Activated CD8-positive, alpha-beta memory T cell treated with anti-CD3 and anti-CD28 coated beads for 4 hours (primary cell): ENCODE data around the gene CRADD.

ENCODE experiments used
- DNase-seq, 2 donors: peaks; one replicate each; pipeline ENCODE4 v3.0.0-alpha.2; 2020; ENCODE audit warnings: low read depth in 2 of 2

CRADD gene

DNA sequence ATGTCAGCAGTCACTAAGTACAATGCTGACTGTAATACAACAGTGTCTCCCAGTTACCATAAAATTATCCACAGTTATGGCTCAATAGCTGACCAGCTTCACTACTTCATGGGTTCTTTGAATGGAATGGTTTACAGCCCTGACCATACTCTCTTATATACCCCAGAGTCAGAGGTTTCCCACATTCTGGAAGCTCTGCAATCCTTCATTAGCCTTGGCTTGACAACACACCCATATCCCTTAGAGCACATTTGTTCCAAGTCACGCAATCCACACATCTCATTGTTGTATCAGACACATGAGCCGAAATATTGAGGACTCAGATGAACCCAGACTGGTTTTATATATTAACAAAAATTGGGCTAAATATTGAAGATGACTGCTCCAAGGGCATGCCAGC is 261.8 kb downstream of the CRADD start:
- DNase-seq = no peak

DNA sequence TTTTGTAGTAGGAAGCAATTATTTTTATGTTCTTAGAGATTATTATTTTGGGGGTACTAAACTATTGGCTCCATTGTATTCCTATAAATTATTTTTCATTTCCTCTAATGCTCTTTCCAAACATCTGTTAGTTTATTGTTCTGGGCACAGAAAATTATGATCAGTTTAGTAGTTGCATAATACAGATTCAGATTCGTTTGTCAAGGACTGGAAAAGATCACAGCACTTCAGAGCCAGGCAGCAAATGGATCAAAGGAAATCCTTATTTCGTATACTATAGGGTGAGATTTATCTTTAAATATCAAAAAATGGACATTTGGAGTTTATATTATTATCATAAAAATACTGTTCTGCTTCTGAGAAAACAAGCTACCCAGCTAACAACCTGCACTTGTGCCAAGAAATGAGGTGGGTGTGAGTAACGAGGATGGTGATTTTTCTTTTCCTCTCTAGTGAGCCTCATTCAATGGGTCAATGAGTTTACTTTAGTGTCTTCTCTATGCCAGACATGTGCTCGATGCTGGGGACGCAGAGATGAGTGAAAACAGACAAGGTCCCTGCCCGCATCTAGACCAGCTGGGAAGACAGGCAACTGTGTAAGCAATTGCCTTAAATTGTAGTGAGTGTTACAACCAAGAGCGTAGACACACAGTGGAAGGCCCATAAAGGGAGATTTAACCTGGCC is 262.6 kb downstream of the CRADD start:
- no peak for DNase-seq

DNA sequence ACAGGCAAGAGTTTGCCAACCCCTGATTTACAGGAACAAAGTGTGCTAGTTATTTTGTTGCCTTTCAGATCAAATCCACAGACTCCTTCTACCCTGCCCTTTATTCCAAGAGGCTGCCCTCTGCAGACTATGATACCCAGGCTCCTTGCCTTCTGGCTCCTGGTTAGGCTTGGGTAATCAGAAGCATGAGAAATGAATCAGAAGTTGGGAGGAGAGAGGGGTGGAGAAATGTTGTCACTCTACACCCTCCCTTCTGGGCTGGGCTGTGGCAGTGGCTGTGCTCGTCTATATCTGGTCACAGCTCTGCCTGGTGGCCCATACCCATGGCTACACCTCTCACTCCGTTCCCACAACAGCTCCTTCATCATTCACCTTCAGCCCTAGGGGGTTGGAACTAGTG is 266.6 kb downstream of the CRADD start:
- no peak for DNase-seq

DNA sequence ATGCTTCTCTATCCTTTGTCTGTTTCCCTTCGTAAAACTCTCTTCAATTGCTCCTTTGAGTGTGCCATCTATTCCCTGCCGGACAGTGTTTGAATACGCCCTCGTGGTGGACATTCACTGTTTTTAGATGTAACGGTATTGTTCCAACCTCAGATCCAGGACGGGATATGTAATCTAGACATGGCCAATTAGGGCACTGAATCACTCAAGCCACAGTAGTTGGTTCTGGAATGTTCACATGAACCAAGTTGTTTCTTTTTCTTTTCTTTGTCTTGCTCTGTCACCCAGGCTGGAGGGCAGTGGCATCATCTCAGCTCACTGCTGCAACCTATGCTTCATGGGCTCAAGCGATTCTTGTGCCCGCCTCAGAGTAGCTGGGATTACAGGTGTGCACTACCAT is 267.0 kb downstream of the CRADD start:
- no peak for DNase-seq
